Loucy (cell line): Measurements from ENCODE around the gene PJVK.
A peak's percentile ranks its signal among the peaks of the same experiment; 100 is the strongest.

Source experiments
- H2AFZ ChIP-seq: fragments of 200-600 bp; sonication (generic); 2 replicates; pipeline ENCODE4 v1.6.0; 2016; ENCODE audit warnings: antibody characterized with exemption, mild to moderate bottlenecking, low read length, moderate library complexity
- H3F3A ChIP-seq: fragments of 200-600 bp; 2 replicates; pipeline ENCODE4 v1.6.0; 2016; ENCODE audit warnings: antibody characterized with exemption, low read depth, mild to moderate bottlenecking
- H3K27me3 ChIP-seq: fragments of 200-600 bp; sonication (generic); 2 replicates; pipeline ENCODE4 v1.6.1; 2014; ENCODE audit warnings: low read length, mild to moderate bottlenecking; ENCODE audit not compliant: insufficient read depth, poor library complexity, severe bottlenecking
- H3K36me3 ChIP-seq: fragments of 200-600 bp; sonication (generic); 2 replicates; pipeline ENCODE4 v1.6.1; 2016; ENCODE audit warnings: low read length; ENCODE audit not compliant: insufficient read depth
- H3K4me1 ChIP-seq: fragments of 200-600 bp; sonication (generic); 2 replicates; pipeline ENCODE4 v1.5.1; 2014; ENCODE audit warnings: low read length, mild to moderate bottlenecking; ENCODE audit not compliant: insufficient read depth, poor library complexity, severe bottlenecking
- H3K4me2 ChIP-seq: fragments of 200-600 bp; sonication (generic); 2 replicates; pipeline ENCODE4 v1.6.0; 2014; ENCODE audit warnings: antibody characterized with exemption, low read length, low read depth, mild to moderate bottlenecking; ENCODE audit not compliant: poor library complexity, severe bottlenecking
- H3K4me3 ChIP-seq: fragments of 200-600 bp; sonication (generic); 2 replicates; pipeline ENCODE4 v1.5.1; 2014; ENCODE audit warnings: low read length, mild to moderate bottlenecking, mixed read lengths; ENCODE audit not compliant: poor library complexity, severe bottlenecking
- H3K79me2 ChIP-seq: fragments of 200-600 bp; sonication (generic); 2 replicates; pipeline ENCODE4 v1.6.1; 2014; ENCODE audit warnings: low read length; ENCODE audit not compliant: insufficient read depth
- H3K9ac ChIP-seq: fragments of 200-600 bp; sonication (generic); 2 replicates; pipeline ENCODE4 v1.6.0; 2014; ENCODE audit warnings: mild to moderate bottlenecking, low read depth, low read length, moderate library complexity; ENCODE audit not compliant: poor library complexity, severe bottlenecking
- H3K9me2 ChIP-seq: fragments of 200-600 bp; sonication (generic); replicated peaks from 2 replicates; pipeline ENCODE4 v1.6.1; 2016; ENCODE audit warnings: low read depth, low read length, mixed read lengths
- H3K9me3 ChIP-seq: fragments of 200-600 bp; sonication (generic); 2 replicates; pipeline ENCODE4 v1.6.1; 2014; ENCODE audit warnings: mild to moderate bottlenecking, antibody characterized with exemption, low read length, low read depth; ENCODE audit not compliant: insufficient read depth
- H4K20me1 ChIP-seq: fragments of 200-600 bp; sonication (generic); 2 replicates; pipeline ENCODE4 v1.6.0; 2014; ENCODE audit warnings: antibody characterized with exemption, low read length, mild to moderate bottlenecking; ENCODE audit not compliant: insufficient read depth, poor library complexity, severe bottlenecking
- EZH2phosphoT487 ChIP-seq: fragments of 200-600 bp; IDR thresholded peaks from 2 replicates; pipeline ENCODE4 v1.6.1; 2018; ENCODE audit warnings: antibody characterized with exemption, mild to moderate bottlenecking, moderate library complexity, borderline replicate concordance
- TF ChIP-seq, protein P1 (sequence below): fragments of 200-600 bp; sonication (generic); conservative IDR thresholded peaks from 2 replicates; pipeline ENCODE4 v1.5.1; 2014; ENCODE audit warnings: mild to moderate bottlenecking, antibody characterized with exemption, low read length

The PJVK gene

DNA sequence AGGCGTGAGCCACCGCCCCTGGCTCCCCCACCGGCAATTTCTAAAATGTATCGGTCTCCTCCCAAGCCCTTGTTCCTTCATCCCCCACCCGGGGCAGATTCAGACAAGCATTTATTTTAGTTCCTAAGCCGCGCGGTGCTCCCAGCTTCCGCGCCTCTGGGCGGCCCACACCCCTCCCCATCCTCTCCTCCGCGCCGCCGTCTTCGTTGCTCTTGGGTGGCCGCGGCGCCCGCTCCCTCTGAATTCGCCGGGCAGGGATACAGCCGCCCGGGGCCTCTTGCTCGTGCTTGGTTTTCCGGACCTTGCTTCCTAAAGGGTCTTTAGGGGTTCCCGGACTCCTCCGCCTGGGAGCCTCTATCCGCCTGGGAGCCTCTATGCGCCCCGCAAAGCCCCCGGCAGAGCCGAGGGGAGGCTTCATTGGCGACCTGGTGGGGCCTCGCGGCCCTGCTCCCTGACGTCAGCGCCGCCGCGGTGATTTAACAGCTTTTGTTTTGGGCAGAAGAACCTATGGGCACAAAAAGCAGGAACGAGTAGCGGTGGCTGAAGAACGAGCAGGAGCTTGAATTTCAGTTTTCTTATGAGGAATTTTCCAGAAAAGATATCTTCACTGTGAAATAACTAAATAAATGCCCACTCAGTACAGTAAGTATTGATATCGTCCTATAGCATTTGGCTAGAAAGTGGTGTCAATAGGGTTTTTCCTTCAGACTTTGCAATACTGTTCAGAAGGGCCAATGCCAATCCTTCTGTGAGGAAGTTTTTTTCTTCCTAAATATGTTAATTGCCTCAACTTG, 37.5 kb upstream of the PJVK start:
- Histone ChIP-seq H2AFZ (peak overlapping the region; percentile 84), H3K9ac (peak overlapping the region; percentile 93), H3K79me2 (peaks cover 41% of the 10 kb centered on the region), H3K9me2 (no peaks in the 10 kb centered on the region), H4K20me1 (no peaks in the 10 kb centered on the region), H3K36me3 (no peaks in the 10 kb centered on the region), H3K4me2 (peak overlapping the region; percentile 83), H3K4me3 (peak overlapping the region; percentile 86), H3K9me3 (no peaks in the 10 kb centered on the region), H3K4me1 (peaks cover 27% of the 10 kb centered on the region), H3K27me3 (no peaks in the 10 kb centered on the region), H3F3A (no peaks in the 10 kb centered on the region)
- TF ChIP-seq EZH2phosphoT487 = no peak
- TF ChIP-seq, protein P1, sequence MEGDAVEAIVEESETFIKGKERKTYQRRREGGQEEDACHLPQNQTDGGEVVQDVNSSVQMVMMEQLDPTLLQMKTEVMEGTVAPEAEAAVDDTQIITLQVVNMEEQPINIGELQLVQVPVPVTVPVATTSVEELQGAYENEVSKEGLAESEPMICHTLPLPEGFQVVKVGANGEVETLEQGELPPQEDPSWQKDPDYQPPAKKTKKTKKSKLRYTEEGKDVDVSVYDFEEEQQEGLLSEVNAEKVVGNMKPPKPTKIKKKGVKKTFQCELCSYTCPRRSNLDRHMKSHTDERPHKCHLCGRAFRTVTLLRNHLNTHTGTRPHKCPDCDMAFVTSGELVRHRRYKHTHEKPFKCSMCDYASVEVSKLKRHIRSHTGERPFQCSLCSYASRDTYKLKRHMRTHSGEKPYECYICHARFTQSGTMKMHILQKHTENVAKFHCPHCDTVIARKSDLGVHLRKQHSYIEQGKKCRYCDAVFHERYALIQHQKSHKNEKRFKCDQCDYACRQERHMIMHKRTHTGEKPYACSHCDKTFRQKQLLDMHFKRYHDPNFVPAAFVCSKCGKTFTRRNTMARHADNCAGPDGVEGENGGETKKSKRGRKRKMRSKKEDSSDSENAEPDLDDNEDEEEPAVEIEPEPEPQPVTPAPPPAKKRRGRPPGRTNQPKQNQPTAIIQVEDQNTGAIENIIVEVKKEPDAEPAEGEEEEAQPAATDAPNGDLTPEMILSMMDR = no peak

DNA sequence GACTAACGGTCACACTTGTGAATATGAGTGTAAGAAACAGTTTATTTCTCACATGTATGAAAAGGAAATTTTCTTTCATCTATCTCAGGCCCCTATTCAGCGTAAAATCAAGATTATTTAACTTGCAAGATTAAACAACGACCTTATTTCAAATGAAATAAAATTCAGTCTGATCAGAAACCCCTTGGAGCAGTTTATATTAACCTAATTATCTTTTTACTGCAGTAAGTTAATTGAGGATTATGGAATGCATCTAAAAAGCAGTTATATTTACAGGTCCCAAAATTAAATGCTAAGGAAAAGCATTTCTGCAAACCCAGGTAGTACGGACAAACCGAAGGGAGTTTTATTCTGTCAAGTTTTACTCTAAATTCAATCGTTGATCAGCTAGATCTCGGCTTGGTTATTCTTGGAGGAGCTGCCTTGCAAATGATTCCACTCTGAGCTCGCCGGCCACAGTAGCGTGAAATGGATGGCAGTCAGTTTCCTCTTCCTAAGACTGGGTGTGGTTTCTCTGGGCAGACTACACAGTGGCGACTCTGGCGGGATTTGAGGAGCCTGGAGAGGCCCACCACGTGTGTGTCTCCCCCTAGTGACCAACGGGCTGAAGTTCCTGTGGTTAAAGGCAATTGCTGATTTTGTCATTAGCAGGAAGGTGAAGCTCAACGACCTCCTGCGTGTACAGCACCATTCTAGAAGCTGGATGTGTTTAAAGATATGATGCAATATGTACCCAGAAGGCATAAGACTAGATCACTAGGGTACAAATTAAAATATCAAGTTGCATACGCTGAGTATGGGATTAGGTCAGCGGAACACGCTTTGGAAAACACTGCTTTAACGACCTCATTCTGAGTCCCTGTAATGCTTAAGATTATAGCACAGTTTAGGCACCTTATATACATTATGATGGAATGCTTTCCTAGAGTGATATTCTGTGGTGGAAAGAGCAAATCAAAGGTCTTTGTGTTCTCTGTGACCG, 36.6 kb upstream of the PJVK start:
- Histone ChIP-seq H3K4me2 (peak overlapping the region; percentile 83), H3K9me3 (no peaks in the 10 kb centered on the region), H3K4me3 (peak overlapping the region; percentile 86), H3K36me3 (no peaks in the 10 kb centered on the region), H2AFZ (peak overlapping the region; percentile 84), H3K9me2 (no peaks in the 10 kb centered on the region), H3F3A (no peaks in the 10 kb centered on the region), H3K79me2 (peaks cover 41% of the 10 kb centered on the region), H4K20me1 (peaks cover 5% of the 10 kb centered on the region), H3K27me3 (no peaks in the 10 kb centered on the region), H3K4me1 (peaks cover 35% of the 10 kb centered on the region), H3K9ac (peak overlapping the region; percentile 93)
- no peak for TF ChIP-seq EZH2phosphoT487
- TF ChIP-seq, protein P1 = peak; percentile 89

DNA sequence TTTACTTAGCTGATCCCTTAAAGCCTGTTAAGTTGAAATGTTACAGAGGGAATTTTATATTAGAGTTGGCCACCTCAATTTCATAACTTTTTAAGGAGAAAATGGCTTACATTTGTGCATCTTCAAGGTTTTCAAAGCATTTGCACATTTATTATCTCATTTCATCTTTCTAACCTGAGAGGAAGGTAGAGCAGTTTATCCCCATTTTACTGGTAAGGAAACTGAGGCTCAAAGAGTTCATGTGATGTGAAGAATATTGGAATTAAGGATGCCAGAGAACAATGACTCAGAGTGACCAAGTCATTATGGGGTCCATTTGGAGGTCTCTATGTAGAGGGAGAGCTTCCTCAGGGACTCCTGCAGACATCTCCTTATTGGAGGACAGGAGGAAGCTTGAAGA, 35.2 kb upstream of the PJVK start:
- H3K27me3 ChIP-seq = no peaks in the 10 kb centered on the region
- H3K4me2 ChIP-seq = peak overlapping the region; percentile 83
- TF ChIP-seq, protein P1 = no peak
- TF ChIP-seq EZH2phosphoT487 = no peak
- peak overlapping the region; percentile 93 for H3K9ac ChIP-seq
- H4K20me1 ChIP-seq = peaks cover 5% of the 10 kb centered on the region
- no peaks in the 10 kb centered on the region for H3K36me3 ChIP-seq
- peaks cover 41% of the 10 kb centered on the region for H3K79me2 ChIP-seq
- H3K4me1 ChIP-seq = peaks cover 45% of the 10 kb centered on the region
- no peak overlapping the region for H2AFZ ChIP-seq
- H3F3A ChIP-seq = no peaks in the 10 kb centered on the region; the same call in 1 of the 2 replicates
- peak overlapping the region; percentile 86 for H3K4me3 ChIP-seq
- no peaks in the 10 kb centered on the region for H3K9me2 ChIP-seq
- H3K9me3 ChIP-seq = no peaks in the 10 kb centered on the region
